Vagina (tissue), 2 donors: Measurements from ENCODE around the gene NACA2. TPM values are rescaled to one million over a fixed set of nuclear protein-coding genes. Genes with fewer than 3 reads are reported as not detected.

Experiments
- DNase-seq, 2 donors: peaks; one replicate each; pipeline ENCODE4 v3.0.0-alpha.2; 2017; ENCODE audit errors: extremely low spot score in 2 of 2
- H3K27ac ChIP-seq: fragments of 200-600 bp; sonication (generic); one replicate; pipeline ENCODE4 v1.5.1; 2019
- H3K27me3 ChIP-seq: fragments of 200-600 bp; sonication (generic); one replicate; pipeline ENCODE4 v1.5.1; 2019
- H3K36me3 ChIP-seq, 2 donors: fragments of 200-600 bp; sonication (generic); one replicate each; pipeline ENCODE4 v1.5.1; 2017 to 2019
- H3K4me1 ChIP-seq: fragments of 200-600 bp; sonication (generic); one replicate; pipeline ENCODE4 v1.5.1; 2019
- H3K4me3 ChIP-seq, 2 donors: fragments of 200-600 bp; sonication (generic); 1 replicate in 1 of 2; 2 replicates in 1 of 2; pipeline ENCODE4 v1.5.1; 2016 to 2019
- H3K9me3 ChIP-seq: fragments of 200-600 bp; sonication (generic); one replicate; pipeline ENCODE4 v1.5.1; 2019
- POLR2A ChIP-seq, 2 donors: fragments of 450-650 bp; IDR thresholded peaks; one replicate each; pipeline ENCODE4 v1.6.1; 2017; ENCODE audit warnings: antibody characterized with exemption in 2 of 2, mild to moderate bottlenecking in 2 of 2, moderate library complexity in 2 of 2
- POLR2AphosphoS5 ChIP-seq, 2 donors: sonication (generic); formaldehyde crosslinking; IDR thresholded peaks; one replicate each; pipeline ENCODE4 v1.9.0; 2017; ENCODE audit warnings: antibody characterized with exemption in 2 of 2, mild to moderate bottlenecking in 2 of 2, low read depth in 1 of 2; ENCODE audit not compliant: insufficient read depth in 1 of 2
- intact Hi-C: fragments of 100-400 bp; cut with DNase I; formaldehyde crosslinking; loops from one replicate; pipeline ENCODE4 v1.15.1; 2023
- total RNA-seq: library from RNA; depleted of rRNA; stranded (reverse); fragments of >200 nt; gene quantifications from one replicate; pipeline ENCODE4 v1.2.3, GENCODE V29; 2016
- TF ChIP-seq, protein P1 (sequence below), 3 experiments: fragments of 450-650 bp in 2 of 3; fragments of 200-600 bp in 1 of 3; sonication (generic) in 1 of 3; IDR thresholded peaks; one replicate each; pipeline ENCODE4 v1.5.1; 2017 to 2019; ENCODE audit warnings: antibody characterized with exemption in 3 of 3, mild to moderate bottlenecking in 2 of 3, moderate library complexity in 2 of 3

The NACA2 gene
- total RNA-seq, 1 donor from 2014 or later = not detected

DNA sequence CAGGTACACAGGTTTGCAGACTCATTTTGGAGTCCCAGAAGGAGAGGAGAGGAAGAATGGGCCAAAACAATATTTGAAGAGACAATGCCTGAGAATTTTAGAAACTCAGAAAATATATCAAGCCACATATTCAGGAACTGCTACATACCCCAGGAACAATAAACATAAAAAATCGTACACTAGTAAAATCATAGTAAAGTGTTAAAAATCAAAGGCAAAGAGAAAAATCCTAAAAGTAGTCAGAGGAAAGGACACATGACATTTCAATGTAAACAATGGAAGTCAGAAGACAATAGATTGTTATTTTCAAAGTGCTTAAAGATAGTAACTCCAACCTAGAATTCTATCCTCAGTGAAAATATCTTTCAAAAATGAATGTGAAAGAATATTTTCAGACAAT, 28.5 kb upstream of the NACA2 start:
- H3K27me3 ChIP-seq = no peaks in the 10 kb centered on the region
- H3K4me1 ChIP-seq = no peaks in the 10 kb centered on the region
- H3K4me3 ChIP-seq = no peak overlapping the region
- DNase-seq = no peak
- H3K27ac ChIP-seq = no peak overlapping the region
- H3K36me3 ChIP-seq = no peaks in the 10 kb centered on the region
- intact Hi-C loops = no loop called here
- TF ChIP-seq, protein P1, sequence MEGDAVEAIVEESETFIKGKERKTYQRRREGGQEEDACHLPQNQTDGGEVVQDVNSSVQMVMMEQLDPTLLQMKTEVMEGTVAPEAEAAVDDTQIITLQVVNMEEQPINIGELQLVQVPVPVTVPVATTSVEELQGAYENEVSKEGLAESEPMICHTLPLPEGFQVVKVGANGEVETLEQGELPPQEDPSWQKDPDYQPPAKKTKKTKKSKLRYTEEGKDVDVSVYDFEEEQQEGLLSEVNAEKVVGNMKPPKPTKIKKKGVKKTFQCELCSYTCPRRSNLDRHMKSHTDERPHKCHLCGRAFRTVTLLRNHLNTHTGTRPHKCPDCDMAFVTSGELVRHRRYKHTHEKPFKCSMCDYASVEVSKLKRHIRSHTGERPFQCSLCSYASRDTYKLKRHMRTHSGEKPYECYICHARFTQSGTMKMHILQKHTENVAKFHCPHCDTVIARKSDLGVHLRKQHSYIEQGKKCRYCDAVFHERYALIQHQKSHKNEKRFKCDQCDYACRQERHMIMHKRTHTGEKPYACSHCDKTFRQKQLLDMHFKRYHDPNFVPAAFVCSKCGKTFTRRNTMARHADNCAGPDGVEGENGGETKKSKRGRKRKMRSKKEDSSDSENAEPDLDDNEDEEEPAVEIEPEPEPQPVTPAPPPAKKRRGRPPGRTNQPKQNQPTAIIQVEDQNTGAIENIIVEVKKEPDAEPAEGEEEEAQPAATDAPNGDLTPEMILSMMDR (IDR thresholded peaks at IDR 0.05) = no peak
- no peak for TF ChIP-seq POLR2A (IDR thresholded peaks at IDR 0.05)
- peaks cover 6% of the 10 kb centered on the region for H3K9me3 ChIP-seq

GRCh38 chr17:61618950-61619349, 27.9 kb upstream of the NACA2 start:
- no peak for TF ChIP-seq POLR2AphosphoS5 (IDR thresholded peaks at IDR 0.05; ENCODE audit: insufficient read depth in 1 of 2, low read depth in 1 of 2)
- TF ChIP-seq, protein P1 (IDR thresholded peaks at IDR 0.05) = no peak
- no peak for TF ChIP-seq POLR2A (IDR thresholded peaks at IDR 0.05)
- no peaks in the 10 kb centered on the region for H3K27me3 ChIP-seq
- H3K4me3 ChIP-seq = no peak overlapping the region
- peaks cover 6% of the 10 kb centered on the region for H3K9me3 ChIP-seq
- DNase-seq = no peak
- no peak overlapping the region for H3K27ac ChIP-seq
- H3K36me3 ChIP-seq = no peaks in the 10 kb centered on the region
- intact Hi-C loops = no loop called here
- no peaks in the 10 kb centered on the region for H3K4me1 ChIP-seq

- Histone ChIP-seq H3K36me3 (no peaks in the 10 kb centered on the region), H3K27me3 (no peaks in the 10 kb centered on the region), H3K4me3 (no peak overlapping the region), H3K9me3 (peaks cover 6% of the 10 kb centered on the region), H3K4me1 (no peaks in the 10 kb centered on the region), H3K27ac (no peak overlapping the region)
- DNase-seq = no peak
- intact Hi-C loops = no loop called here
- no peak for TF ChIP-seq POLR2A (IDR thresholded peaks at IDR 0.05)
- TF ChIP-seq POLR2AphosphoS5 (IDR thresholded peaks at IDR 0.05; ENCODE audit: insufficient read depth in 1 of 2, low read depth in 1 of 2) = no peak
- TF ChIP-seq, protein P1 (IDR thresholded peaks at IDR 0.05) = no peak
These were observed 26.3 kb upstream of the NACA2 start for GRCh38 chr17:61617330-61617729.

GRCh38 chr17:61616783-61617182, 25.8 kb upstream of the NACA2 start:
- intact Hi-C loops = no loop called here
- Histone ChIP-seq H3K4me3 (no peak overlapping the region), H3K36me3 (no peaks in the 10 kb centered on the region), H3K27me3 (no peaks in the 10 kb centered on the region), H3K4me1 (no peaks in the 10 kb centered on the region), H3K9me3 (peaks cover 6% of the 10 kb centered on the region), H3K27ac (no peak overlapping the region)
- no peak for DNase-seq
- TF ChIP-seq, protein P1 (IDR thresholded peaks at IDR 0.05) = no peak
- TF ChIP-seq POLR2A (IDR thresholded peaks at IDR 0.05) (no peak), POLR2AphosphoS5 (IDR thresholded peaks at IDR 0.05; ENCODE audit: insufficient read depth in 1 of 2, low read depth in 1 of 2) (no peak)

- Histone ChIP-seq H3K4me1 (no peaks in the 10 kb centered on the region), H3K27me3 (no peaks in the 10 kb centered on the region), H3K4me3 (no peak overlapping the region), H3K36me3 (no peaks in the 10 kb centered on the region), H3K9me3 (peaks cover 3% of the 10 kb centered on the region), H3K27ac (no peak overlapping the region)
- DNase-seq = no peak
- intact Hi-C loops = no loop called here
- TF ChIP-seq, protein P1 (IDR thresholded peaks at IDR 0.05) = no peak
- TF ChIP-seq POLR2A (IDR thresholded peaks at IDR 0.05) = no peak
- TF ChIP-seq POLR2AphosphoS5 (IDR thresholded peaks at IDR 0.05; ENCODE audit: insufficient read depth in 1 of 2, low read depth in 1 of 2) = no peak
These were observed 23.2 kb upstream of the NACA2 start for GRCh38 chr17:61614219-61614618.
